HG03469 (cell line): ENCODE results near the gene SLC16A3.
"Not testable (repeated sequence)": the region's sequence is repeated elsewhere in the genome, so short reads cannot be mapped to it uniquely, and the experiment has no call there.

Source experiments
- ATAC-seq: cut with Tn5 transposase; IDR thresholded peaks from one replicate; pipeline ENCODE4 v1.9.1; 2021; ENCODE audit warnings: mild to moderate bottlenecking, moderate library complexity, moderate number of reproducible peaks; ENCODE audit not compliant: unreplicated experiment

The SLC16A3 gene

GRCh38 chr17:82203920-82204319 lies 24.9 kb upstream of the SLC16A3 start:
- no peak for ATAC-seq

- no peak for ATAC-seq
Observed at GRCh38 chr17:82204831-82205719, 23.8 kb upstream of the SLC16A3 start.

- no peak for ATAC-seq
Observed at GRCh38 chr17:82205720-82206508, 22.9 kb upstream of the SLC16A3 start.

- ATAC-seq, result not testable (repeated sequence)
Observed at GRCh38 chr17:82210655-82211054, 18.2 kb upstream of the SLC16A3 start.

GRCh38 chr17:82212331-82213250 lies 16.3 kb upstream of the SLC16A3 start, which contains the start of gene CCDC57:
TSS of gene CCDC57 (minus strand) at chr17:82212842. CDS start at chr17:82201944, 10,898 bp downstream.
- ATAC-seq, result no peak

- ATAC-seq, result no peak
Observed at GRCh38 chr17:82213251-82214011, 15.4 kb upstream of the SLC16A3 start.

- no peak for ATAC-seq
Observed at GRCh38 chr17:82214012-82214628, 14.7 kb upstream of the SLC16A3 start.

- ATAC-seq, result no peak
Observed at GRCh38 chr17:82215095-82215971, 13.5 kb upstream of the SLC16A3 start.

GRCh38 chr17:82215972-82216300 lies 12.9 kb upstream of the SLC16A3 start:
- ATAC-seq, result no peak

- no peak for ATAC-seq
Observed at GRCh38 chr17:82216301-82217119, 12.3 kb upstream of the SLC16A3 start.

GRCh38 chr17:82217120-82217529 lies 11.7 kb upstream of the SLC16A3 start:
- ATAC-seq, result no peak

GRCh38 chr17:82217530-82218204 lies 11.2 kb upstream of the SLC16A3 start:
- no peak for ATAC-seq

- ATAC-seq, result no peak
Observed at GRCh38 chr17:82218349-82219075, 10.3 kb upstream of the SLC16A3 start.

GRCh38 chr17:82219083-82219482 lies 9.8 kb upstream of the SLC16A3 start:
- ATAC-seq, result no peak

- no peak for ATAC-seq
Observed at GRCh38 chr17:82219753-82220709, 8.8 kb upstream of the SLC16A3 start.
